Lung (tissue), 12 donors: ENCODE measurements around the gene ZFP1. TPM values are rescaled to one million over a fixed set of nuclear protein-coding genes. Genes with fewer than 3 reads are reported as not detected.

ENCODE experiments used
- ATAC-seq: fragments of 200-7000 bp; cut with Tn5 transposase; one replicate; pipeline ENCODE4 v1.9.1; 2020; ENCODE audit warnings: moderate number of reproducible peaks; ENCODE audit not compliant: insufficient read depth, low FRiP score
- DNase-seq, 3 donors: peaks; one replicate each; pipeline ENCODE4 v3.0.0-alpha.2; 2013 to 2017
- H3K27ac ChIP-seq, 2 donors: one replicate each; pipeline ENCODE4 v1.5.1; 2013; ENCODE audit warnings: mild to moderate bottlenecking in 2 of 2, moderate library complexity in 2 of 2, control low read depth in 1 of 2, inconsistent platforms in 1 of 2, low read depth in 1 of 2, low read length in 1 of 2
- H3K27me3 ChIP-seq, 3 donors: one replicate each; pipeline ENCODE4 v1.5.1; 2013; ENCODE audit warnings: low read length in 2 of 3; ENCODE audit not compliant: control insufficient read depth in 3 of 3, insufficient read depth in 3 of 3
- H3K36me3 ChIP-seq, 4 donors: one replicate each; pipeline ENCODE4 v1.5.1; 2013; ENCODE audit warnings: low read length in 4 of 4, mild to moderate bottlenecking in 1 of 4, moderate library complexity in 1 of 4; ENCODE audit not compliant: control insufficient read depth in 4 of 4, insufficient read depth in 4 of 4
- H3K4me1 ChIP-seq, 5 donors: one replicate each; pipeline ENCODE4 v1.5.1; 2013; ENCODE audit warnings: low read length in 5 of 5, mild to moderate bottlenecking in 2 of 5, moderate library complexity in 1 of 5; ENCODE audit not compliant: control insufficient read depth in 5 of 5, insufficient read depth in 5 of 5
- H3K4me3 ChIP-seq: one replicate; pipeline ENCODE4 v1.5.1; 2013; ENCODE audit warnings: mild to moderate bottlenecking, control low read depth, moderate library complexity
- H3K9ac ChIP-seq, 2 donors: one replicate each; pipeline ENCODE4 v1.5.1; 2013; ENCODE audit warnings: low read length in 2 of 2, control low read depth in 1 of 2; ENCODE audit not compliant: insufficient read depth in 1 of 2
- H3K9me3 ChIP-seq, 4 donors: one replicate each; pipeline ENCODE4 v1.5.1; 2013; ENCODE audit warnings: low read length in 3 of 4, mild to moderate bottlenecking in 1 of 4, moderate library complexity in 1 of 4; ENCODE audit not compliant: control insufficient read depth in 4 of 4, insufficient read depth in 3 of 4
- CTCF ChIP-seq: IDR thresholded peaks from 2 replicates; pipeline ENCODE4 v1.5.1; 2012; ENCODE audit warnings: mild to moderate bottlenecking; ENCODE audit errors: control extremely low read depth, extremely low read depth
- WGBS, 2 donors: extraction: QIAGEN DNeasy Blood & Tissue Kit; methylation state at CpG; one replicate each; pipeline ENCODE4 v1.1.7; 2013; 5-methylcytosine and 5-hydroxymethylcytosine counted together
- polyA plus RNA-seq, 2 donors: library from polyadenylated mRNA; stranded (reverse); fragments of 200-250 nt; gene quantifications; one replicate each; pipeline ENCODE4 v1.2.1, GENCODE V29; 2013
- total RNA-seq, 2 donors: library from RNA; depleted of rRNA in 1 of 2; stranded (reverse); fragments of >200 nt in 1 of 2; gene quantifications; one replicate each; pipeline ENCODE4 v1.2.1, GENCODE V29; 2014 to 2021
- donor health status: control.
- donor health status: control.
- donor health status: Bipolar disorder and iron deficiency.
- donor health status: healthy.
- donor health status: DM: yes; HTN: yes; CAD: no.

The ZFP1 gene
- total and polyA plus RNA-seq, 4 donors, result 3.3 to 18.4 (median 6.1) TPM

GRCh38 chr16:75114946-75115825 lies 33.1 kb upstream of the ZFP1 start:
- Histone ChIP-seq H3K9me3 (no peaks in the 10 kb centered on the region), H3K27ac (no peak overlapping the region), H3K36me3 (peaks cover 0 to 5% (median 0%) of the 10 kb centered on the region in 4 donors), H3K27me3 (no peaks in the 10 kb centered on the region), H3K4me3 (no peak overlapping the region), H3K9ac (no peak overlapping the region), H3K4me1 (peaks cover 0 to 23% (median 7%) of the 10 kb centered on the region in 5 donors)
- TF ChIP-seq CTCF, result no peak
- DNase-seq, result no peak
- ATAC-seq, result no peak
- 91 to 94% methylated on average over 45 of the region's 45 CpGs for WGBS, 2 donors

GRCh38 chr16:75116081-75116910 lies 32.0 kb upstream of the ZFP1 start, which contains the start of gene LDHD:
TSS of gene LDHD (minus strand) at chr16:75116780. CDS start at chr16:75116720, 60 bp downstream.
- Histone ChIP-seq H3K4me3 (peak within 1 kb of the TSS; percentile 40), H3K27ac (peak within 1 kb of the TSS; percentile 23 to 92), H3K36me3 (peaks cover 0 to 5% (median 0%) of the 10 kb centered on the region in 4 donors), H3K9me3 (no peaks in the 10 kb centered on the region), H3K27me3 (no peaks in the 10 kb centered on the region), H3K9ac (peak within 1 kb of the TSS in 1 of 2 donors; percentile 38), H3K4me1 (peaks cover 0 to 20% (median 2%) of the 10 kb centered on the region in 5 donors)
- peak; percentile 93 for ATAC-seq
- no peak for TF ChIP-seq CTCF
- no peak for DNase-seq
- WGBS, 2 donors, result 36 to 54% methylated on average over 15 of the region's 15 CpGs

- no peak overlapping the region for H3K4me3 ChIP-seq
- ATAC-seq, result no peak
Measured at GRCh38 chr16:75116911-75117245, 31.4 kb upstream of the ZFP1 start.

More at GRCh38 chr16:75116911-75117245, 31.4 kb upstream of the ZFP1 start:
- peak overlapping the region in 1 of 2 donors; percentile 38 for H3K9ac ChIP-seq
- peaks cover 0 to 2% (median under 1%) of the 10 kb centered on the region in 4 donors for H3K9me3 ChIP-seq
- no peaks in the 10 kb centered on the region for H3K27me3 ChIP-seq
- no peak for TF ChIP-seq CTCF
- peaks cover 0 to 5% (median 0%) of the 10 kb centered on the region in 4 donors for H3K36me3 ChIP-seq
- WGBS, 2 donors, result 43 to 51% methylated on average over 3 of the region's 3 CpGs
- H3K27ac ChIP-seq, result no peak overlapping the region
- peaks cover 0 to 20% (median 0%) of the 10 kb centered on the region in 5 donors for H3K4me1 ChIP-seq
- DNase-seq, result no peak
